Spleen (tissue), 11 donors: Measurements from ENCODE around the gene GRK5. TPM values are rescaled to one million over a fixed set of nuclear protein-coding genes. Genes with fewer than 3 reads are reported as not detected.

Source experiments
- DNase-seq: peaks from one replicate; pipeline ENCODE4 v3.0.0-alpha.2; 2020
- H3K27ac ChIP-seq, 8 donors: fragments of 200-600 bp; sonication (generic) in 7 of 8; 1 replicate in 4 of 8; 2 replicates in 4 of 8; pipeline versions ENCODE4 v1.5.0 to v1.8.0; 2016 to 2021; ENCODE audit warnings: inconsistent platforms in 4 of 8, mild to moderate bottlenecking in 4 of 8, moderate library complexity in 1 of 8
- H3K27me3 ChIP-seq, 7 donors: fragments of 200-600 bp; sonication (generic) in 6 of 7; replicated peaks in 1 of 7; 1 replicate in 4 of 7; 2 replicates in 3 of 7; pipeline versions ENCODE4 v1.5.0 to v1.8.0; 2016 to 2021; ENCODE audit warnings: inconsistent platforms in 3 of 7, mild to moderate bottlenecking in 1 of 7
- H3K36me3 ChIP-seq, 6 donors: fragments of 200-600 bp; sonication (generic) in 5 of 6; 1 replicate in 4 of 6; 2 replicates in 2 of 6; pipeline versions ENCODE4 v1.5.0 to v1.8.0; 2016 to 2021; ENCODE audit warnings: inconsistent platforms in 2 of 6
- H3K4me1 ChIP-seq, 6 donors: fragments of 200-600 bp; sonication (generic) in 5 of 6; 1 replicate in 3 of 6; 2 replicates in 3 of 6; pipeline versions ENCODE4 v1.5.0 to v1.8.0; 2016 to 2021; ENCODE audit warnings: inconsistent platforms in 3 of 6
- H3K4me3 ChIP-seq, 8 donors: fragments of 200-600 bp; sonication (generic) in 7 of 8; 1 replicate in 4 of 8; 2 replicates in 4 of 8; pipeline versions ENCODE4 v1.5.0 to v1.8.0; 2016 to 2021; ENCODE audit warnings: inconsistent platforms in 4 of 8, mild to moderate bottlenecking in 4 of 8, moderate library complexity in 2 of 8
- H3K9me3 ChIP-seq, 8 donors: fragments of 200-600 bp; sonication (generic) in 7 of 8; 1 replicate in 4 of 8; 2 replicates in 4 of 8; pipeline versions ENCODE4 v1.5.0 to v1.8.0; 2016 to 2021; ENCODE audit warnings: inconsistent platforms in 4 of 8
- POLR2A ChIP-seq, 3 donors: fragments of 450-650 bp; IDR thresholded peaks; one replicate each; pipeline ENCODE4 v1.5.1; 2017; ENCODE audit warnings: antibody characterized with exemption in 3 of 3, mild to moderate bottlenecking in 1 of 3
- POLR2AphosphoS5 ChIP-seq, 3 donors: sonication (generic); formaldehyde crosslinking; IDR thresholded peaks; one replicate each; pipeline ENCODE4 v1.5.1; 2017; ENCODE audit warnings: antibody characterized with exemption in 3 of 3
- WGBS, 5 donors: extraction: QIAGEN DNeasy Blood & Tissue Kit in 3 of 5; methylation state at CpG; one replicate each; pipeline versions ENCODE4 v1.1.5 to v1.1.7; 2013 to 2018; 5-methylcytosine and 5-hydroxymethylcytosine counted together
- intact Hi-C: fragments of 100-400 bp; cut with DNase I; formaldehyde crosslinking; loops from one replicate; pipeline ENCODE4 v1.15.0; 2023; ENCODE audit warnings: low total_unique reads
- polyA plus RNA-seq, 3 donors: library from polyadenylated mRNA; stranded (reverse); fragments of 200-250 nt; gene quantifications; one replicate each; pipeline ENCODE4 v1.2.1, GENCODE V29; 2013
- total RNA-seq, 7 donors: library from RNA; depleted of rRNA in 3 of 7; stranded (reverse); fragments of >200 nt in 3 of 7; fragmentation: NEBNext Ultra II Directional in 4 of 7; extraction: Animal tissue kit (Norgen Biotek cat#: 25700) in 4 of 7; gene quantifications; one replicate each; pipeline versions ENCODE4 v1.1.0 to v1.2.1, GENCODE V29; 2016 to 2021
- TF ChIP-seq, protein P1 (sequence below), 11 experiments: fragments of 200-600 bp in 7 of 11; fragments of 450-650 bp in 4 of 11; sonication (generic) in 4 of 11; IDR thresholded peaks in 8 of 11; conservative IDR thresholded peaks in 3 of 11; 1 replicate in 7 of 11; 2 replicates in 4 of 11; pipeline versions ENCODE4 v1.4.0 to v1.8.0; 2016 to 2021; ENCODE audit warnings: antibody characterized with exemption in 11 of 11, inconsistent platforms in 4 of 11, mild to moderate bottlenecking in 1 of 11
- donor health status: healthy with polysubstance abuse.
- donor health status: DM: no; HTN: no; CAD: no; lungs with moderate emphysema.
- donor health status: DM: no; HTN: no; CAD: no.
- donor health status: Bipolar disorder and iron deficiency.
- donor health status: healthy.
- donor health status: DM: no; HTN: no; CAD: no.
- donor health status: DM: yes; HTN: yes; CAD: no.

Gene GRK5
- total and polyA plus RNA-seq, 10 donors: 15.5 to 85.2 (median 52.1) TPM

- TF ChIP-seq, protein P1, sequence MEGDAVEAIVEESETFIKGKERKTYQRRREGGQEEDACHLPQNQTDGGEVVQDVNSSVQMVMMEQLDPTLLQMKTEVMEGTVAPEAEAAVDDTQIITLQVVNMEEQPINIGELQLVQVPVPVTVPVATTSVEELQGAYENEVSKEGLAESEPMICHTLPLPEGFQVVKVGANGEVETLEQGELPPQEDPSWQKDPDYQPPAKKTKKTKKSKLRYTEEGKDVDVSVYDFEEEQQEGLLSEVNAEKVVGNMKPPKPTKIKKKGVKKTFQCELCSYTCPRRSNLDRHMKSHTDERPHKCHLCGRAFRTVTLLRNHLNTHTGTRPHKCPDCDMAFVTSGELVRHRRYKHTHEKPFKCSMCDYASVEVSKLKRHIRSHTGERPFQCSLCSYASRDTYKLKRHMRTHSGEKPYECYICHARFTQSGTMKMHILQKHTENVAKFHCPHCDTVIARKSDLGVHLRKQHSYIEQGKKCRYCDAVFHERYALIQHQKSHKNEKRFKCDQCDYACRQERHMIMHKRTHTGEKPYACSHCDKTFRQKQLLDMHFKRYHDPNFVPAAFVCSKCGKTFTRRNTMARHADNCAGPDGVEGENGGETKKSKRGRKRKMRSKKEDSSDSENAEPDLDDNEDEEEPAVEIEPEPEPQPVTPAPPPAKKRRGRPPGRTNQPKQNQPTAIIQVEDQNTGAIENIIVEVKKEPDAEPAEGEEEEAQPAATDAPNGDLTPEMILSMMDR (IDR thresholded peaks at IDR 0.05 in 8 of 11, conservative IDR thresholded peaks at IDR 0.05 in 3 of 11): no peak
- TF ChIP-seq POLR2A (IDR thresholded peaks at IDR 0.05) (no peak), POLR2AphosphoS5 (IDR thresholded peaks at IDR 0.05) (no peak)
- Histone ChIP-seq H3K4me3 (no peak overlapping the region), H3K27ac (peak overlapping the region in 3 of 8 donors; percentile 59 to 64 (median 64)), H3K36me3 (no peaks in the 10 kb centered on the region), H3K27me3 (no peaks in the 10 kb centered on the region), H3K4me1 (peaks cover 23 to 100% (median 89%) of the 10 kb centered on the region in 6 donors), H3K9me3 (no peaks in the 10 kb centered on the region)
- intact Hi-C loops: no loop called here
- DNase-seq: no peak
- WGBS, 5 donors: 61 to 72% (median 67%) methylated on average over 16 of the region's 16 CpGs
Measured at GRCh38 chr10:119315128-119316001, 108.0 kb downstream of the GRK5 start.

GRCh38 chr10:119316002-119316358, 108.6 kb downstream of the GRK5 start:
- TF ChIP-seq POLR2A (IDR thresholded peaks at IDR 0.05) (no peak), POLR2AphosphoS5 (IDR thresholded peaks at IDR 0.05) (no peak)
- TF ChIP-seq, protein P1 (IDR thresholded peaks at IDR 0.05 in 8 of 11, conservative IDR thresholded peaks at IDR 0.05 in 3 of 11): no peak
- no peak for DNase-seq
- no peaks in the 10 kb centered on the region for H3K9me3 ChIP-seq
- H3K27me3 ChIP-seq: no peaks in the 10 kb centered on the region
- intact Hi-C loops: no loop called here
- WGBS, 5 donors: 81 to 100% (median 92%) methylated on average over 2 of the region's 2 CpGs
- H3K27ac ChIP-seq: peak overlapping the region in 3 of 8 donors; percentile 59 to 64 (median 64)
- peaks cover 23 to 100% (median 89%) of the 10 kb centered on the region in 6 donors for H3K4me1 ChIP-seq
- peaks cover 0 to 1% (median 0%) of the 10 kb centered on the region in 6 donors for H3K36me3 ChIP-seq
- no peak overlapping the region for H3K4me3 ChIP-seq

DNA sequence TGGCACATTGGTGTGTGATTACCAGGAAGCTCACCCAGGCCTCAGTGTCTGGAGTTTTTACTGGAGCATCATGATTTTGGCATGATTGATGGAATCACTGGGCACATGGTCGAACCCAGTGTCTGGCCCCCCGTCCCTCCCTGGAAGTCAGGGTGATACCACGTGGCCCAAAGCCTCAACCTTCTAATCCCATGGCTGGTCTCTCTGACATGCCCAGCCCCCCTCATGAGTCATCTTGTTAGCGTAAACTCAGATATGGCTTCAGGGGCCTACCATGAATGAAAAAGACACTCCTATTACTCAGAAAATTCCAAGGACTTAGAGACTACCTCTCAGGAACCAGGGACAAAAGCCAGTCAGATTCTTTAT, 109.3 kb downstream of the GRK5 start:
- WGBS, 5 donors: 68 to 95% (median 79%) methylated on average over 4 of the region's 4 CpGs
- peak overlapping the region in 6 of 8 donors; percentile 0 to 64 (median 54) for H3K27ac ChIP-seq

More for the DNA sequence above, 109.3 kb downstream of the GRK5 start:
- no peaks in the 10 kb centered on the region for H3K9me3 ChIP-seq
- no peak overlapping the region for H3K4me3 ChIP-seq
- peaks cover 23 to 100% (median 92%) of the 10 kb centered on the region in 6 donors for H3K4me1 ChIP-seq
- intact Hi-C loops: no loop called here
- no peak for DNase-seq
- TF ChIP-seq POLR2AphosphoS5 (IDR thresholded peaks at IDR 0.05): no peak
- TF ChIP-seq, protein P1 (IDR thresholded peaks at IDR 0.05 in 8 of 11, conservative IDR thresholded peaks at IDR 0.05 in 3 of 11): no peak
- no peak for TF ChIP-seq POLR2A (IDR thresholded peaks at IDR 0.05)
- H3K27me3 ChIP-seq: no peaks in the 10 kb centered on the region
- H3K36me3 ChIP-seq: peaks cover 0 to 6% (median 0%) of the 10 kb centered on the region in 6 donors
